Progenitor cell of endocrine pancreas (in vitro differentiated cells): ENCODE measurements around the gene AGXT. TPM values are rescaled to one million over a fixed set of nuclear protein-coding genes. Genes with fewer than 3 reads are reported as not detected.

Experiments used
- DNase-seq: peaks from one replicate; pipeline ENCODE4 v3.0.0; 2021; ENCODE audit warnings: low spot score; ENCODE audit not compliant: unreplicated experiment
- H3K27ac Mint-ChIP-seq: 2 replicates; pipeline ENCODE4 v1.8.0; 2021; ENCODE audit warnings: mild to moderate bottlenecking, moderate library complexity, mixed read lengths
- H3K27me3 Mint-ChIP-seq: 2 replicates; pipeline ENCODE4 v1.8.0; 2021; ENCODE audit warnings: mixed read lengths
- H3K36me3 Mint-ChIP-seq: 2 replicates; pipeline ENCODE4 v1.8.0; 2022; ENCODE audit warnings: mixed read lengths; ENCODE audit not compliant: insufficient read depth
- H3K4me1 Mint-ChIP-seq: 2 replicates; pipeline ENCODE4 v1.8.0; 2021; ENCODE audit warnings: low read depth, mixed read lengths
- H3K4me3 Mint-ChIP-seq: 2 replicates; pipeline ENCODE4 v1.8.0; 2021; ENCODE audit warnings: low read depth, mild to moderate bottlenecking, moderate library complexity, mixed read lengths
- H3K9me3 Mint-ChIP-seq: 2 replicates; pipeline ENCODE4 v1.8.0; 2021; ENCODE audit warnings: low read depth, mixed read lengths
- CTCF ChIP-seq: fragments of 200-600 bp; sonication (generic); IDR thresholded peaks from one replicate; pipeline ENCODE4 v1.5.0; 2021; ENCODE audit warnings: antibody characterized with exemption, mild to moderate bottlenecking; ENCODE audit not compliant: unreplicated experiment
- total RNA-seq: library from RNA; stranded (reverse); gene quantifications from 2 replicates; pipeline ENCODE4 v1.2.1, GENCODE V29; 2021

AGXT gene
- total RNA-seq, 1 donor from 2014 or later, result 1.2 TPM

- no peak for DNase-seq
- no peak for TF ChIP-seq CTCF
- Mint-ChIP-seq H3K9me3 (no peaks in the 10 kb centered on the region), H3K36me3 (no peaks in the 10 kb centered on the region), H3K4me1 (peaks cover 14% of the 10 kb centered on the region), H3K27ac (no peak overlapping the region), H3K27me3 (no peaks in the 10 kb centered on the region), H3K4me3 (no peak overlapping the region)
Measured at GRCh38 chr2:240878341-240878936, 9.8 kb downstream of the AGXT start.

GRCh38 chr2:240879105-240879504 is 10.5 kb downstream of the AGXT start:
- Mint-ChIP-seq H3K9me3 (no peaks in the 10 kb centered on the region), H3K4me1 (peaks cover 14% of the 10 kb centered on the region), H3K27ac (no peak overlapping the region), H3K36me3 (no peaks in the 10 kb centered on the region), H3K4me3 (no peak overlapping the region), H3K27me3 (no peaks in the 10 kb centered on the region)
- no peak for TF ChIP-seq CTCF
- no peak for DNase-seq

GRCh38 chr2:240881913-240882312 is 13.3 kb downstream of the AGXT start:
- H3K27me3 Mint-ChIP-seq, result no peaks in the 10 kb centered on the region
- no peak overlapping the region for H3K27ac Mint-ChIP-seq
- TF ChIP-seq CTCF, result no peak
- peaks cover 9% of the 10 kb centered on the region for H3K4me1 Mint-ChIP-seq
- no peak for DNase-seq
- H3K9me3 Mint-ChIP-seq, result no peaks in the 10 kb centered on the region
- H3K36me3 Mint-ChIP-seq, result no peaks in the 10 kb centered on the region
- no peak overlapping the region for H3K4me3 Mint-ChIP-seq

- no peak for TF ChIP-seq CTCF
- H3K4me1 Mint-ChIP-seq, result peaks cover 9% of the 10 kb centered on the region
- no peak overlapping the region for H3K27ac Mint-ChIP-seq
- H3K4me3 Mint-ChIP-seq, result no peak overlapping the region
- no peaks in the 10 kb centered on the region for H3K36me3 Mint-ChIP-seq
- H3K9me3 Mint-ChIP-seq, result no peaks in the 10 kb centered on the region
- no peaks in the 10 kb centered on the region for H3K27me3 Mint-ChIP-seq
- no peak for DNase-seq
Measured at GRCh38 chr2:240884221-240884620, 15.6 kb downstream of the AGXT start.

GRCh38 chr2:240884745-240885144 is 16.1 kb downstream of the AGXT start:
- no peak for DNase-seq
- TF ChIP-seq CTCF, result no peak
- Mint-ChIP-seq H3K4me1 (peaks cover 9% of the 10 kb centered on the region), H3K4me3 (no peak overlapping the region), H3K9me3 (no peaks in the 10 kb centered on the region), H3K27ac (no peak overlapping the region), H3K27me3 (no peaks in the 10 kb centered on the region), H3K36me3 (no peaks in the 10 kb centered on the region)
